ENCODE measurements around the gene GBP7. TPM values are rescaled to one million over a fixed set of nuclear protein-coding genes. Genes with fewer than 3 reads are reported as not detected.

The GBP7 gene
- total RNA-seq, 6 donors from 2014 or later: 0.34 TPM; not detected in 5

GRCh38 chr1:89172468-89173143, 3.2 kb downstream of the GBP7 start:
- no peak for DNase-seq
- Histone ChIP-seq H3K4me3 (no peak overlapping the region), H3K9me3 (no peaks in the 10 kb centered on the region), H3K36me3 (no peaks in the 10 kb centered on the region), H3K27me3 (no peaks in the 10 kb centered on the region), H3K27ac (no peak overlapping the region), H3K4me1 (no peaks in the 10 kb centered on the region)
- WGBS, 2 donors: 90 to 91% methylated on average over 4 of the region's 4 CpGs
- no peak for ATAC-seq (ENCODE audit: low FRiP score in 2 of 2)
- no peak for TF ChIP-seq CTCF (IDR thresholded peaks at IDR 0.05)
- TF ChIP-seq EP300 (IDR thresholded peaks at IDR 0.05): no peak
- TF ChIP-seq POLR2A (IDR thresholded peaks at IDR 0.05): no peak
- no peak for TF ChIP-seq POLR2AphosphoS5 (IDR thresholded peaks at IDR 0.05)

DNA sequence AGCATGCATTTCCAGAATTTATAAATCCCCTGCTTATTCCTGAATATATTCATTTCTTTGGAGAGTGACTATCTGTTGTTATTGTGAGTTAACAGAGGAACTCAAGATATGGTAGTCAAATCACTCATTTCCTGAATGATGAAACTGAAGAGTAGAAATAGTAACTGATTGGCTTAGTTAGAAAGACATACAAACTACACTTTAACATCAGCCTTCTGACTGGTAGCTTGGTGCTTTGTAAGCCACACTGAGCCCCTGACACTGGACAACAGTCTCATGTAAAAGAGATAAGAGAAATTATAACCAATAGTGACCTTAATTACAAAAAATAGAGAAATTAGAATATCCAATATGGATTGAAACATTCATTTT, 4.8 kb downstream of the GBP7 start:
- Histone ChIP-seq H3K36me3 (no peaks in the 10 kb centered on the region), H3K27me3 (no peaks in the 10 kb centered on the region), H3K4me1 (no peaks in the 10 kb centered on the region), H3K9me3 (no peaks in the 10 kb centered on the region), H3K27ac (no peak overlapping the region), H3K4me3 (no peak overlapping the region)
- ATAC-seq (ENCODE audit: low FRiP score in 2 of 2): no peak
- DNase-seq: no peak
- TF ChIP-seq POLR2AphosphoS5 (IDR thresholded peaks at IDR 0.05) (no peak), CTCF (IDR thresholded peaks at IDR 0.05) (no peak), EP300 (IDR thresholded peaks at IDR 0.05) (no peak), POLR2A (IDR thresholded peaks at IDR 0.05) (no peak)

GRCh38 chr1:89170170-89171066, 5.4 kb downstream of the GBP7 start:
- Histone ChIP-seq H3K27ac (no peak overlapping the region), H3K36me3 (no peaks in the 10 kb centered on the region), H3K4me3 (no peak overlapping the region), H3K4me1 (no peaks in the 10 kb centered on the region), H3K9me3 (no peaks in the 10 kb centered on the region), H3K27me3 (no peaks in the 10 kb centered on the region)
- 92 to 93% methylated on average over 4 of the region's 4 CpGs for WGBS, 2 donors
- ATAC-seq (ENCODE audit: low FRiP score in 2 of 2) (no peak), DNase-seq (no peak)
- no peak for TF ChIP-seq POLR2A (IDR thresholded peaks at IDR 0.05)
- no peak for TF ChIP-seq CTCF (IDR thresholded peaks at IDR 0.05)
- no peak for TF ChIP-seq POLR2AphosphoS5 (IDR thresholded peaks at IDR 0.05)
- no peak for TF ChIP-seq EP300 (IDR thresholded peaks at IDR 0.05)

DNA sequence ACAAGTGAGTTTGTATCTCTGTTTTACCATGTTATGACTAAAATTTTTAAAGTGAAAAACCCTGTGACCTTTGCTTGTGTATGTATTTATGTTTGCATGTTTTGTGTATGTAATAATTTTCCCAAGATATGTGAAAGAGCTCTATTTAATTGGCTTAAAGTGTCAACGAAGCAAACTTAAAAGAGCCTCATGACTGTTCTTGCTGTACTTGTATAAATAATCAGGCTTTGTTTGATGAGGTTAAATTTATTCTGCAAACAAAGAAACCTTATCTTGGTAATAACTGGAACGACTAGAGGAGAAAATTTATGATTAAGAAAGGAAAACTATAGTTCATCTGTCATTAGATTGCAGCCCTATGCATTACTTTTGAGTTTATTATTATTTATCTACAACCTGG, 6.6 kb downstream of the GBP7 start:
- no peaks in the 10 kb centered on the region for H3K27me3 ChIP-seq
- DNase-seq (no peak), ATAC-seq (ENCODE audit: low FRiP score in 2 of 2) (no peak)
- TF ChIP-seq POLR2AphosphoS5 (IDR thresholded peaks at IDR 0.05) (no peak), POLR2A (IDR thresholded peaks at IDR 0.05) (no peak), CTCF (IDR thresholded peaks at IDR 0.05) (no peak), EP300 (IDR thresholded peaks at IDR 0.05) (no peak)
- H3K36me3 ChIP-seq: no peaks in the 10 kb centered on the region
- H3K4me1 ChIP-seq: no peaks in the 10 kb centered on the region
- 36% methylated on average over 2 of the region's 2 CpGs for WGBS, 2 donors
- no peak overlapping the region for H3K27ac ChIP-seq
- H3K9me3 ChIP-seq: no peaks in the 10 kb centered on the region
- H3K4me3 ChIP-seq: no peak overlapping the region
